NCI-H1694 treated with DMSO at 0.1 percent for 48 hours (cell line): Measurements from ENCODE around the gene MACROD2.
"Not testable (repeated sequence)": the region's sequence is repeated elsewhere in the genome, so short reads cannot be mapped to it uniquely, and the experiment has no call there.

ENCODE experiments used
- DNase-seq: peaks from one replicate; lab custom pipeline; 2025; lab: John Stamatoyannopoulos, UW

MACROD2 gene

GRCh38 chr20:15362849-15363248, 1367.5 kb downstream of the MACROD2 start:
- DNase-seq = no peak

- DNase-seq = no peak
Observed at GRCh38 chr20:15364781-15365180, 1369.5 kb downstream of the MACROD2 start.

GRCh38 chr20:15370370-15370769, 1375.1 kb downstream of the MACROD2 start:
- DNase-seq = no peak

GRCh38 chr20:15374682-15375081, 1379.4 kb downstream of the MACROD2 start:
- DNase-seq = no peak

- no peak for DNase-seq
Observed at GRCh38 chr20:15375836-15376235, 1380.5 kb downstream of the MACROD2 start.

GRCh38 chr20:15377603-15378002, 1382.3 kb downstream of the MACROD2 start:
- DNase-seq = not testable (repeated sequence)

GRCh38 chr20:15378151-15378550, 1382.8 kb downstream of the MACROD2 start:
- DNase-seq = no peak

GRCh38 chr20:15379681-15380296, 1384.5 kb downstream of the MACROD2 start:
- no peak for DNase-seq

GRCh38 chr20:15380770-15381169, 1385.5 kb downstream of the MACROD2 start:
- no peak for DNase-seq

GRCh38 chr20:15387228-15387627, 1391.9 kb downstream of the MACROD2 start:
- no peak for DNase-seq

GRCh38 chr20:15395457-15395856, 1400.1 kb downstream of the MACROD2 start:
- DNase-seq = no peak

- no peak for DNase-seq
Observed at GRCh38 chr20:15396026-15396425, 1400.7 kb downstream of the MACROD2 start.

GRCh38 chr20:15396900-15397299, 1401.6 kb downstream of the MACROD2 start:
- no peak for DNase-seq

- DNase-seq = no peak
Observed at GRCh38 chr20:15399781-15400180, 1404.5 kb downstream of the MACROD2 start.

- no peak for DNase-seq
Observed at GRCh38 chr20:15406072-15406471, 1410.8 kb downstream of the MACROD2 start.

- DNase-seq = no peak
Observed at GRCh38 chr20:15411781-15412180, 1416.5 kb downstream of the MACROD2 start.

- DNase-seq = no peak
Observed at GRCh38 chr20:15415908-15416307, 1420.6 kb downstream of the MACROD2 start.

GRCh38 chr20:15419856-15420255, 1424.5 kb downstream of the MACROD2 start:
- DNase-seq = no peak

GRCh38 chr20:15422966-15423365, 1427.7 kb downstream of the MACROD2 start:
- no peak for DNase-seq

- no peak for DNase-seq
Observed at GRCh38 chr20:15439551-15439950, 1444.2 kb downstream of the MACROD2 start.

- DNase-seq = no peak
Observed at GRCh38 chr20:15440049-15440820, 1444.9 kb downstream of the MACROD2 start.

GRCh38 chr20:15445056-15445840, 1449.9 kb downstream of the MACROD2 start:
- DNase-seq = no peak

GRCh38 chr20:15446373-15446772, 1451.1 kb downstream of the MACROD2 start:
- DNase-seq = no peak
